GM13977 (cell line): ENCODE measurements around the gene HTRA1.

ENCODE experiments used
- DNase-seq: peaks from one replicate; pipeline ENCODE4 v3.0.0; 2012; ENCODE audit warnings: low spot score
- CTCF ChIP-seq: IDR thresholded peaks from 2 replicates; pipeline ENCODE4 v1.5.1; 2012; ENCODE audit warnings: mild to moderate bottlenecking, control low read depth; ENCODE audit not compliant: insufficient read depth; ENCODE audit errors: extremely low read depth, missing control alignments
- in situ Hi-C: fragments of 300-500 bp; cut with MboI; formaldehyde crosslinking; loops from one replicate; pipeline ENCODE4 v1.12.0; 2022; ENCODE audit warnings: low sequenced_read_pairs, low pct_unique_long_range_greater_than_20kb, mixed read lengths, inconsistent platforms; ENCODE audit not compliant: unreplicated experiment

The HTRA1 gene

GRCh38 chr10:122481296-122482056, 20.1 kb downstream of the HTRA1 start:
- TF ChIP-seq CTCF, result no peak
- DNase-seq, result no peak
- in situ Hi-C loops, result no loop called here

- TF ChIP-seq CTCF, result no peak
Measured at GRCh38 chr10:122484276-122485060, 23.1 kb downstream of the HTRA1 start.

GRCh38 chr10:122485670-122486069, 24.3 kb downstream of the HTRA1 start:
- in situ Hi-C loops, result no loop called here
- no peak for DNase-seq

More at GRCh38 chr10:122484276-122485060, 23.1 kb downstream of the HTRA1 start:
- in situ Hi-C loops, result no loop called here
- DNase-seq, result no peak

GRCh38 chr10:122486406-122487080, 25.2 kb downstream of the HTRA1 start:
- DNase-seq, result no peak
- TF ChIP-seq CTCF, result no peak
- in situ Hi-C loops, result no loop called here

More at GRCh38 chr10:122485670-122486069, 24.3 kb downstream of the HTRA1 start:
- no peak for TF ChIP-seq CTCF

- no peak for TF ChIP-seq CTCF
- in situ Hi-C loops, result no loop called here
Measured at GRCh38 chr10:122487174-122487765, 25.9 kb downstream of the HTRA1 start.

GRCh38 chr10:122490268-122490667, 28.9 kb downstream of the HTRA1 start:
- in situ Hi-C loops, result no loop called here
- no peak for TF ChIP-seq CTCF
- DNase-seq, result no peak

More at GRCh38 chr10:122487174-122487765, 25.9 kb downstream of the HTRA1 start:
- no peak for DNase-seq
